K562 (cell line): ENCODE measurements around the gene GUCA1A. TPM values are rescaled to one million over a fixed set of nuclear protein-coding genes. Genes with fewer than 3 reads are reported as not detected.
A peak's percentile ranks its signal among the peaks of the same experiment; 100 is the strongest.

Source experiments
- ATAC-seq: fragments of 200-7000 bp; cut with Tn5 transposase; 3 replicates; pipeline ENCODE4 v1.9.1; 2020; ENCODE audit warnings: moderate library complexity
- BruUV-seq: library from RNA; stranded (reverse); fragments of 400-500 nt; replicated peaks from 2 replicates; lab custom pipeline; 2021; lab: Mats Ljungman, UMichigan
- CTCF ChIA-PET: fragments of 300-600 bp; formaldehyde crosslinking; extraction: SDS; loops from one replicate; lab custom pipeline; 2021; ENCODE audit warnings: low intra/inter-chr PET ratio; lab: Yijun Ruan, JAX
- POLR2A ChIA-PET: fragments of 300-600, 350-650 bp; sonication (Branson Sonifier 250); formaldehyde crosslinking; extraction: SDS; loops from one replicate; lab custom pipeline; 2021; ENCODE audit warnings: antibody characterized with exemption, inconsistent platforms; lab: Yijun Ruan, JAX
- DNase-seq, 4 experiments: peaks; one replicate each; pipeline versions ENCODE4 v3.0.0 to v3.0.0-alpha.2; 2011 to 2018; ENCODE audit warnings: low spot score in 3 of 4, mixed read lengths in 3 of 4; ENCODE audit errors: extremely low read depth in 1 of 4
- FAIRE-seq: peaks from 2 replicates; lab custom pipeline; 2011; peaks lifted over from hg19 to GRCh38; lab: Jason Lieb, UNC
- H2AFZ ChIP-seq: 2 replicates; pipeline ENCODE4 v1.6.0; 2011; ENCODE audit warnings: low read depth, low read length, control low read depth, inconsistent platforms
- H3K27ac ChIP-seq: fragments of 200-600 bp; 3 replicates; pipeline ENCODE4 v1.8.0; 2011; ENCODE audit warnings: low read depth, mild to moderate bottlenecking, control low read depth, inconsistent platforms, low read length, moderate library complexity, mixed read lengths; ENCODE audit errors: extremely low read depth
- H3K27me3 ChIP-seq, 2 experiments: fragments of 300-600 bp in 1 of 2; 2 replicates in 1 of 2; 3 replicates in 1 of 2; pipeline versions ENCODE4 v1.6.0 to v1.8.0; 2011; ENCODE audit warnings: inconsistent platforms in 2 of 2, low read length in 2 of 2, mild to moderate bottlenecking in 1 of 2, mixed read lengths in 1 of 2, moderate library complexity in 1 of 2; ENCODE audit not compliant: control insufficient read depth in 2 of 2, insufficient read depth in 2 of 2
- H3K36me3 ChIP-seq: fragments of 300-600 bp; 3 replicates; pipeline ENCODE4 v1.8.0; 2011; ENCODE audit warnings: mild to moderate bottlenecking, low read length, inconsistent platforms; ENCODE audit not compliant: control insufficient read depth, insufficient read depth
- H3K4me1 ChIP-seq, 2 experiments: fragments of 200-600 bp in 1 of 2; replicated peaks in 1 of 2; 2 replicates in 1 of 2; 3 replicates in 1 of 2; pipeline versions ENCODE4 v1.5.1 to v1.8.0; 2011; ENCODE audit warnings: inconsistent platforms in 2 of 2, low read length in 2 of 2, mild to moderate bottlenecking in 1 of 2, mixed read lengths in 1 of 2, moderate library complexity in 1 of 2; ENCODE audit not compliant: control insufficient read depth in 2 of 2, insufficient read depth in 2 of 2
- H3K4me2 ChIP-seq: 2 replicates; pipeline ENCODE4 v1.6.1; 2011; ENCODE audit warnings: low read length, control low read depth, inconsistent platforms, mixed read lengths; ENCODE audit not compliant: insufficient read depth
- H3K4me3 ChIP-seq: fragments of 200-600 bp; sonication (generic), shearing (Covaris generic); 2 replicates; pipeline ENCODE4 v1.5.1; 2016; ENCODE audit warnings: control low read depth, inconsistent platforms
- H3K79me2 ChIP-seq: fragments of 200-600 bp; 3 replicates; pipeline ENCODE4 v1.8.0; 2011; ENCODE audit warnings: low read length, inconsistent platforms; ENCODE audit not compliant: control insufficient read depth, insufficient read depth
- H3K9ac ChIP-seq, 2 experiments: 2 replicates each; pipeline versions ENCODE4 v1.6.0 to v1.6.1; 2011; ENCODE audit warnings: low read depth in 2 of 2, low read length in 2 of 2, control low read depth in 1 of 2, inconsistent platforms in 1 of 2, mild to moderate bottlenecking in 1 of 2, mixed read lengths in 1 of 2; ENCODE audit not compliant: insufficient read depth in 1 of 2
- H3K9me1 ChIP-seq: one replicate; pipeline ENCODE4 v1.6.0; 2011; ENCODE audit warnings: inconsistent platforms, mild to moderate bottlenecking, low read length, moderate library complexity; ENCODE audit not compliant: control insufficient read depth, insufficient read depth
- H3K9me3 ChIP-seq: replicated peaks from 2 replicates; pipeline ENCODE4 v1.5.1; 2011; ENCODE audit warnings: low read depth, low read length, inconsistent platforms; ENCODE audit not compliant: control insufficient read depth, insufficient read depth
- H4K20me1 ChIP-seq: replicated peaks from 2 replicates; pipeline ENCODE4 v1.6.1; 2011; ENCODE audit warnings: low read length, inconsistent platforms, mixed read lengths; ENCODE audit not compliant: control insufficient read depth, insufficient read depth
- CREM ChIP-seq: IDR thresholded peaks from 2 replicates; pipeline ENCODE4 v1.6.1; 2014; ENCODE audit warnings: antibody characterized with exemption, low read depth
- FOSL1 ChIP-seq: fragments of 200-800 bp; sonication (Bioruptor generic); conservative IDR thresholded peaks from 2 replicates; pipeline ENCODE4 v1.6.1; 2016; ENCODE audit warnings: missing genetic modification characterization, missing compliant biosample characterization
- KDM5B ChIP-seq: fragments of 200-600 bp; sonication (generic); IDR thresholded peaks from 2 replicates; pipeline ENCODE4 v1.6.1; 2012; ENCODE audit warnings: low read depth, mild to moderate bottlenecking, moderate library complexity, low read length, control low read depth, inconsistent platforms; ENCODE audit not compliant: insufficient replicate concordance
- KLF16 ChIP-seq: IDR thresholded peaks from 2 replicates; pipeline ENCODE4 v1.6.1; 2016; ENCODE audit warnings: antibody characterized with exemption
- MBD1 ChIP-seq: fragments of 250-450 bp; sonication (Bioruptor Pico); IDR thresholded peaks from 2 replicates; pipeline ENCODE4 v1.8.0; 2022; ENCODE audit warnings: inconsistent platforms
- MED1 ChIP-seq: sonication (generic); formaldehyde crosslinking; IDR thresholded peaks from 2 replicates; pipeline ENCODE4 v1.8.1; 2023; ENCODE audit warnings: missing genetic modification reagents, borderline replicate concordance
- MYC ChIP-seq, 2 experiments: fragments of 250-450 bp in 1 of 2; sonication (Bioruptor Pico) in 1 of 2; IDR thresholded peaks; 2 replicates each; pipeline versions ENCODE4 v1.5.1 to v1.6.1; 2012 to 2021; ENCODE audit warnings: low read depth in 2 of 2, borderline replicate concordance in 1 of 2, improper control_type of control experiment in 1 of 2, low read length in 1 of 2, mild to moderate bottlenecking in 1 of 2, moderate library complexity in 1 of 2
- NFATC3 ChIP-seq: fragments of 450-650 bp; IDR thresholded peaks from 2 replicates; pipeline ENCODE4 v1.6.1; 2017; ENCODE audit warnings: mild to moderate bottlenecking
- NR4A1 ChIP-seq, 2 experiments: fragments of 250-450 bp in 1 of 2; fragments of 450-650 bp in 1 of 2; sonication (Bioruptor Pico) in 1 of 2; IDR thresholded peaks; 2 replicates each; pipeline versions ENCODE4 v1.4.0 to v1.6.1; 2016 to 2020; ENCODE audit warnings: mild to moderate bottlenecking in 2 of 2, missing compliant biosample characterization in 1 of 2, missing genetic modification characterization in 1 of 2, moderate library complexity in 1 of 2
- SRSF7 ChIP-seq: fragments of 200-400 bp; formaldehyde crosslinking; optimal IDR thresholded peaks from 2 replicates; pipeline ENCODE3; 2017; ENCODE audit warnings: mild to moderate bottlenecking, low read depth, low read length
- TCF7L2 ChIP-seq: fragments of 150-350 bp; IDR thresholded peaks from 2 replicates; pipeline ENCODE4 v1.6.1; 2016; ENCODE audit warnings: low read depth, mild to moderate bottlenecking, low read length, moderate library complexity
- TRIM25 ChIP-seq: fragments of 450-650 bp; IDR thresholded peaks from 2 replicates; pipeline ENCODE4 v1.7.0; 2016; ENCODE audit warnings: borderline replicate concordance
- ZBTB17 ChIP-seq: fragments of 450-650 bp; formaldehyde crosslinking; IDR thresholded peaks from 2 replicates; pipeline ENCODE4 v1.4.0; 2020; ENCODE audit warnings: mild to moderate bottlenecking
- ZNF124 ChIP-seq: sonication (generic); formaldehyde crosslinking; IDR thresholded peaks from 2 replicates; pipeline ENCODE4 v1.8.1; 2022; ENCODE audit warnings: missing genetic modification reagents
- ZNF511 ChIP-seq: sonication (generic); formaldehyde crosslinking; IDR thresholded peaks from 2 replicates; pipeline ENCODE4 v1.8.0; 2022; ENCODE audit warnings: mild to moderate bottlenecking, missing genetic modification reagents
- ZNF740 ChIP-seq, 3 experiments: fragments of 200-800 bp in 1 of 3; sonication (Bioruptor generic) in 1 of 3; sonication (generic) in 1 of 3; formaldehyde crosslinking in 1 of 3; IDR thresholded peaks; 2 replicates each; pipeline versions ENCODE4 v1.6.1 to v1.8.0; 2016 to 2022; ENCODE audit warnings: mild to moderate bottlenecking in 2 of 3, missing compliant biosample characterization in 2 of 3, missing genetic modification characterization in 2 of 3, missing genetic modification reagents in 1 of 3
- whole genome bisulfite sequencing: fragments of 100-300 bp; shearing (Covaris generic); methylation state at CpG from one replicate; pipeline ENCODE4 v1.1.6; 2016; ENCODE audit warnings: low coverage, mixed read lengths; ENCODE audit not compliant: insufficient coverage; ENCODE audit errors: missing lambda C conversion rate; 5-methylcytosine and 5-hydroxymethylcytosine counted together
- in situ Hi-C: fragments of 300-500 bp; cut with MboI; formaldehyde crosslinking; loops from 4 replicates; pipeline ENCODE4 v1.15.0; 2018; ENCODE audit warnings: inconsistent platforms, mixed read lengths
- intact Hi-C: fragments of 100-400 bp; cut with micrococcal nuclease; formaldehyde crosslinking; loops from 2 replicates; pipeline ENCODE4 v1.14.2; 2022
- polyA plus RNA-seq, 8 experiments: library from polyadenylated mRNA; depleted of rRNA in 4 of 8; stranded (reverse) in 5 of 8; unstranded in 3 of 8; fragments of >200 nt; fragmentation: Nextera tagmentation in 2 of 8; fragmentation: Illumina TruSeq in 1 of 8; extraction: Ambion mirVana in 2 of 8; extraction: Trizol in 1 of 8; gene quantifications; 2 replicates each; pipeline versions ENCODE4 v1.2.1 to v1.2.3, GENCODE V29; 2011 to 2014; ENCODE audit warnings: inconsistent platforms in 1 of 8, missing spikeins in 1 of 8
- total RNA-seq, 7 experiments: library from RNA; depleted of rRNA in 6 of 7; stranded (reverse); fragments of >200 nt in 6 of 7; fragmentation: Illumina TruSeq in 2 of 7; extraction: Trizol in 2 of 7; gene quantifications; 2 replicates each; pipeline versions ENCODE4 v1.2.1 to v1.2.3, GENCODE V29; 2011 to 2021; ENCODE audit warnings: low replicate concordance in 1 of 7

Gene GUCA1A
- total and polyA plus RNA-seq, 9 of the 15 experiments (the other 6 are each of a cell fraction or from before 2014, with no cell fraction given): not detected

GRCh38 chr6:42226645-42227143 lies 53.5 kb downstream of the GUCA1A start:
- POLR2A ChIA-PET: interaction anchor here (0.5 to 2.0 kb wide), 13 partner anchors 9 to 653 kb away, joined by 3 to 13 read pairs (median 3); partner anchors contain the start of genes MRPS10 and RPL7L1
- Histone ChIP-seq H4K20me1 (no peaks in the 10 kb centered on the region), H3K4me3 (no peak overlapping the region), H2AFZ (peak overlapping the region; percentile 77), H3K4me1 (peaks cover 14 to 25% of the 10 kb centered on the region in 2 experiments), H3K27me3 (no peaks in the 10 kb centered on the region), H3K9me3 (no peaks in the 10 kb centered on the region), H3K9me1 (no peaks in the 10 kb centered on the region), H3K4me2 (peak overlapping the region; percentile 59), H3K79me2 (no peaks in the 10 kb centered on the region), H3K9ac (peak overlapping the region; percentile 15 to 73; a peak in 2 of 4 replicates), H3K27ac (no peak overlapping the region), H3K36me3 (no peaks in the 10 kb centered on the region)
- DNase-seq (peak in 1 of 4 experiments; percentile 62), FAIRE-seq (peak; percentile 56), ATAC-seq (peak; percentile 77)
- intact Hi-C loops (no loop called here), in situ Hi-C loops (loop anchor here (10.0 kb wide), 1 partner anchor 442 kb away; the partner anchor contains the start of genes PRICKLE4 and TOMM6)
- WGBS: 7% methylated on average over 8 of the region's 8 CpGs
- CTCF ChIA-PET: interaction anchor here (0.6 to 1.1 kb wide), 3 partner anchors 58 to 309 kb away, joined by 4 to 5 read pairs (median 5); no protein-coding TSS in a partner anchor
- no TSS peak for BruUV-seq
- TF ChIP-seq ZNF740 (CRISPR knock-in tag; IDR thresholded peaks at IDR 0.05) (0 out of 2 replicates have a peak, but pooled peaks have one; percentile 69), ZNF740 (tag; IDR thresholded peaks at IDR 0.05) (no peak), SRSF7 (no peak), NR4A1 (CRISPR knock-in tag; IDR thresholded peaks at IDR 0.05) (no peak), NR4A1 (tag; IDR thresholded peaks at IDR 0.05) (no peak), TRIM25 (no peak), KDM5B (peak; percentile 22), MED1 (no peak), ZNF124 (CRISPR knock-in tag) (no peak), MYC (IDR thresholded peaks at IDR 0.05; ENCODE audit: low read depth, low read length) (no peak), MYC (CRISPR knock-in tag; IDR thresholded peaks at IDR 0.05; ENCODE audit: borderline replicate concordance, low read depth) (no peak), FOSL1 (tag) (peak; percentile 76), NFATC3 (no peak), KLF16 (no peak), ZBTB17 (CRISPR knock-in tag) (no peak), ZNF511 (CRISPR knock-in tag) (no peak), TCF7L2 (no peak), CREM (no peak), MBD1 (CRISPR knock-in tag) (no peak)
